GM23248 (cell line): Measurements from ENCODE around the gene COL27A1.

Experiments
- EZH2 ChIP-seq: fragments of 200-600 bp; sonication (generic); IDR thresholded peaks from 2 replicates; pipeline ENCODE4 v1.6.1; 2018; ENCODE audit warnings: antibody characterized with exemption, mild to moderate bottlenecking; ENCODE audit not compliant: insufficient read depth, poor library complexity, severe bottlenecking
- EZH2phosphoT487 ChIP-seq: fragments of 200-600 bp; sonication (generic); IDR thresholded peaks from 2 replicates; pipeline ENCODE4 v1.6.1; 2018; ENCODE audit warnings: antibody characterized with exemption, moderate library complexity, mild to moderate bottlenecking, low read depth; ENCODE audit not compliant: insufficient read depth

DNA sequence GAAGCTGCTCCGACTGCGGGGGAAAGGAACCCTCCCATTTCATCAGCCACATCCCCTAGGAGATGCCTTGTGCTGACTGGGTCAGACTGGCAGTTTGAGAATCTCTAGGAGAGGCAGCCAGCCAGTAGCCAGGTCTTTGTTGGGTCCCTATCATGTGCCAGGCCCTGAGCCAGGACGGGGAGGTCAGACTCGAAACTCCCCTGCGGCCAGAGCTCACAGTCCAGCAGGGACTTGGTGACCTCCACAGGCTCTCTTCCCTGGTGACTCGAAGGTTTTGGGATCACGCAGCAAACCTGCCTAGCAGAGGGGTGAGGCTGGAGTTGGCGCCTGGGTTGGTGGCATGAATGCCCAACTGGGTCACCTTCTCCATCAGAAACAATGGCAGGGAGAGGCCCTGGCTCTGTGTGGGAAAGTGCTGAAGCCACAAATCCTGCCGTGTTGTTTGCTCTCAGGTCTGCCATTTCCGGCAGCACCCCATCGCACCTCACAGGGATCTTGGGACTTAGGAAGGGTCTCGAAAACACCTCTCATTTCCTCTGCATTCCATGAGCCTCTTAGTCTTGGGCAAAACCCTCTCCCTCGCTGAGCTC is 153.1 kb downstream of the COL27A1 start:
- TF ChIP-seq EZH2 (no peak), EZH2phosphoT487 (no peak)
